WI38 (cell line): Measurements from ENCODE around the gene RC3H1.

Experiments
- H3K4me3 ChIP-seq: 2 replicates; pipeline ENCODE4 v1.5.1; 2011; ENCODE audit warnings: low read depth, mild to moderate bottlenecking, control low read depth, low read length
- TF ChIP-seq, protein P1 (sequence below): IDR thresholded peaks from 2 replicates; pipeline ENCODE4 v1.5.1; 2012; ENCODE audit warnings: low read depth, mild to moderate bottlenecking, control low read depth, low read length

RC3H1 gene

GRCh38 chr1:174036798-174037197 lies 14.6 kb upstream of the RC3H1 start:
- TF ChIP-seq, protein P1, sequence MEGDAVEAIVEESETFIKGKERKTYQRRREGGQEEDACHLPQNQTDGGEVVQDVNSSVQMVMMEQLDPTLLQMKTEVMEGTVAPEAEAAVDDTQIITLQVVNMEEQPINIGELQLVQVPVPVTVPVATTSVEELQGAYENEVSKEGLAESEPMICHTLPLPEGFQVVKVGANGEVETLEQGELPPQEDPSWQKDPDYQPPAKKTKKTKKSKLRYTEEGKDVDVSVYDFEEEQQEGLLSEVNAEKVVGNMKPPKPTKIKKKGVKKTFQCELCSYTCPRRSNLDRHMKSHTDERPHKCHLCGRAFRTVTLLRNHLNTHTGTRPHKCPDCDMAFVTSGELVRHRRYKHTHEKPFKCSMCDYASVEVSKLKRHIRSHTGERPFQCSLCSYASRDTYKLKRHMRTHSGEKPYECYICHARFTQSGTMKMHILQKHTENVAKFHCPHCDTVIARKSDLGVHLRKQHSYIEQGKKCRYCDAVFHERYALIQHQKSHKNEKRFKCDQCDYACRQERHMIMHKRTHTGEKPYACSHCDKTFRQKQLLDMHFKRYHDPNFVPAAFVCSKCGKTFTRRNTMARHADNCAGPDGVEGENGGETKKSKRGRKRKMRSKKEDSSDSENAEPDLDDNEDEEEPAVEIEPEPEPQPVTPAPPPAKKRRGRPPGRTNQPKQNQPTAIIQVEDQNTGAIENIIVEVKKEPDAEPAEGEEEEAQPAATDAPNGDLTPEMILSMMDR = no peak
- no peak overlapping the region for H3K4me3 ChIP-seq

DNA sequence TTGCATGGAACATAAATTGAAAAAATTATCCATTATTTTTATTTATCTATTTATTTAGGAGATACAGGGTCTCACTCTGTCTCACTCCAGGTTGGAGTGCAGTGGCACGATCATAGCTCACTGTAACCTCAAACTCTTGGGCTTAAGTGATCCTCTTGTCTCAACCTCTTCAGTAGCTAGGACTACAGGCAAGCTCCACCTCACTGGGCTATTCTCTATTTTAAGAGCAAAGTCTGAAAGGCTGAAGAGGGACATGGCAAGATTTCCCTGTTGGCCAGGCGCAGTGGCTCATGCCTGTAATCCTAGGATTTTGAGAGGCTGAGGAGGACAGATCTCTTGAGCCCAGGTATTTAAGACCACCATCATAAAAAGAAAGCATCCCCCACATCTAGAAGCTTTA lies 14.0 kb upstream of the RC3H1 start:
- TF ChIP-seq, protein P1 = no peak
- no peak overlapping the region for H3K4me3 ChIP-seq

- TF ChIP-seq, protein P1 = no peak
- H3K4me3 ChIP-seq = no peak overlapping the region
These were observed 10.6 kb upstream of the RC3H1 start for GRCh38 chr1:174032671-174033222.

DNA sequence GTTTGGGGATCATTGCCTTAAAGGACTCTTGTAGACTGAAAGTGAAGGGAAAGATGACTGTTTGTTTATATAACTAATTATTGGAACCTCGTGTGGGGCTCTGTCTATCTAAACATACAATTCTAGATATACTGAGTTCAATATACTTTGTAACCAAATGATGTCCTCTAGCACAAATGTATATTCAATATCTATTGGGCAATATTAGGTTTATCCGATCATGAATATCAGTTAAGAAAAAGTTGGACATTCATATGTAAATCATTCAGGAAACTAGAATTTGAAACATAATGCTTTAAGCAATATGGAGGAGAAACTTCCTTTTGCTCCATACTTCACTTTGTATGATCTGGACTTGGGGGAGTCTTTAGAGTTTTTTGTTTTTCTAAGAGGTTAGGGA lies 8.9 kb upstream of the RC3H1 start:
- no peak overlapping the region for H3K4me3 ChIP-seq
- TF ChIP-seq, protein P1 = no peak

DNA sequence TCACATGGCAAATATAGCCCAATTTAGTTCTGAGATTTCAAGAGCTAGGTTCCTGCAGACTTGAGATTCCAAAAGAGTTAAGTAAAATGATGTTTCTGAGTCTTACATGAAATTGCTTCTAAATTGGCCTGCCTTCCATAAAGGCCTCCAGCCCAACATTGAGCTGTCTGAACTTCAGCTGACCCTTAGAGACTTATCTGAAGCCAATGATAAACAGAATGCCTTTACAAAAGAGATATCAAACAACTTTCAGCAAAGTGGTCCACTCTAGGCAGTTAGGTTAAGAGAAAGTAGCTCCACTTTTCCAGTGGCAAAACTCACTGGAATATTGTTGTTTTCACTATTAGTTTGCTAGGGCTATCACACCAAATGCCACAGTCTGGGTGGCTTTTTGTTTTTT lies 6.3 kb upstream of the RC3H1 start:
- TF ChIP-seq, protein P1 = no peak
- H3K4me3 ChIP-seq = no peak overlapping the region

GRCh38 chr1:174023440-174023839 lies 1.3 kb upstream of the RC3H1 start:
- no peak overlapping the region for H3K4me3 ChIP-seq
- TF ChIP-seq, protein P1 = no peak

GRCh38 chr1:174022976-174023277 lies 770 bp upstream of the RC3H1 start:
- H3K4me3 ChIP-seq = peak overlapping the region; percentile 88
- TF ChIP-seq, protein P1 = no peak
